ENCODE results near the gene STYK1.
"Not testable (repeated sequence)": the region's sequence is repeated elsewhere in the genome, so short reads cannot be mapped to it uniquely, and the experiment has no call there.

Gene STYK1

GRCh38 chr12:10688042-10688441 is 14.2 kb upstream of the STYK1 start:
- DNase-seq (ENCODE audit: low spot score), result no peak

- no peak for DNase-seq (ENCODE audit: low spot score)
Observed at GRCh38 chr12:10672231-10672868, 1.5 kb downstream of the STYK1 start.

- DNase-seq (ENCODE audit: low spot score), result no peak
Observed at GRCh38 chr12:10669533-10669932, 4.3 kb downstream of the STYK1 start.

- DNase-seq (ENCODE audit: low spot score), result no peak
Observed at GRCh38 chr12:10668526-10668925, 5.3 kb downstream of the STYK1 start.

GRCh38 chr12:10667581-10667980 is 6.3 kb downstream of the STYK1 start:
- DNase-seq (ENCODE audit: low spot score), result peak; percentile 5

GRCh38 chr12:10664499-10664898 is 9.4 kb downstream of the STYK1 start:
- DNase-seq (ENCODE audit: low spot score), result no peak

GRCh38 chr12:10663869-10664268 is 10.0 kb downstream of the STYK1 start:
- DNase-seq (ENCODE audit: low spot score), result no peak

- DNase-seq (ENCODE audit: low spot score), result no peak
Observed at GRCh38 chr12:10661338-10661737, 12.5 kb downstream of the STYK1 start.

GRCh38 chr12:10654003-10654402 is 19.8 kb downstream of the STYK1 start:
- DNase-seq (ENCODE audit: low spot score), result no peak

- no peak for DNase-seq (ENCODE audit: low spot score)
Observed at GRCh38 chr12:10652192-10652591, 21.7 kb downstream of the STYK1 start.

- DNase-seq (ENCODE audit: low spot score), result not testable (repeated sequence)
Observed at GRCh38 chr12:10646576-10646975, 27.3 kb downstream of the STYK1 start.

GRCh38 chr12:10645910-10646309 is 27.9 kb downstream of the STYK1 start:
- DNase-seq (ENCODE audit: low spot score), result no peak

GRCh38 chr12:10641735-10642500 is 31.9 kb downstream of the STYK1 start:
- DNase-seq (ENCODE audit: low spot score), result peak; percentile 98

GRCh38 chr12:10638728-10639127 is 35.1 kb downstream of the STYK1 start:
- DNase-seq (ENCODE audit: low spot score), result no peak

GRCh38 chr12:10636611-10637010 is 37.2 kb downstream of the STYK1 start:
- no peak for DNase-seq (ENCODE audit: low spot score)

GRCh38 chr12:10636124-10636523 is 37.7 kb downstream of the STYK1 start:
- no peak for DNase-seq (ENCODE audit: low spot score)

- no peak for DNase-seq (ENCODE audit: low spot score)
Observed at GRCh38 chr12:10635306-10635705, 38.5 kb downstream of the STYK1 start.

GRCh38 chr12:10634427-10634826 is 39.4 kb downstream of the STYK1 start:
- DNase-seq (ENCODE audit: low spot score), result no peak

- DNase-seq (ENCODE audit: low spot score), result no peak
Observed at GRCh38 chr12:10633541-10633940, 40.3 kb downstream of the STYK1 start.

GRCh38 chr12:10632226-10632625 is 41.6 kb downstream of the STYK1 start:
- no peak for DNase-seq (ENCODE audit: low spot score)

GRCh38 chr12:10624605-10625004 is 49.2 kb downstream of the STYK1 start:
- DNase-seq (ENCODE audit: low spot score), result no peak

- no peak for DNase-seq (ENCODE audit: low spot score)
Observed at GRCh38 chr12:10623131-10623530, 50.7 kb downstream of the STYK1 start.

- DNase-seq (ENCODE audit: low spot score), result no peak
Observed at GRCh38 chr12:10621278-10621677, 52.6 kb downstream of the STYK1 start.
